Measurements from ENCODE around the gene SLC25A25.
"Not testable (repeated sequence)": the region's sequence is repeated elsewhere in the genome, so short reads cannot be mapped to it uniquely, and the experiment has no call there.

The SLC25A25 gene
- 27.4 to 106 (median 63.6) reads per million in 18 experiments for total RNA-seq

- peak; percentile 100 for DNase-seq
These were observed at the start of gene SLC25A25 for GRCh38 chr9:128067645-128068385. Gene SLC25A25, plus strand, starts transcription at chr9:128068232. Its CDS starts 88 bp downstream, at chr9:128068320.

GRCh38 chr9:128020692-128021091, 47.3 kb upstream of the SLC25A25 start:
- no peak for DNase-seq

GRCh38 chr9:128021098-128021497, 46.9 kb upstream of the SLC25A25 start:
- DNase-seq = peak; percentile 33 to 36

GRCh38 chr9:128022886-128023285, 45.1 kb upstream of the SLC25A25 start:
- DNase-seq = no peak

GRCh38 chr9:128023671-128024070, 44.4 kb upstream of the SLC25A25 start:
- DNase-seq = not testable (repeated sequence)

- no peak for DNase-seq
These were observed 43.2 kb upstream of the SLC25A25 start for GRCh38 chr9:128024761-128025308.

GRCh38 chr9:128025736-128026135, 42.3 kb upstream of the SLC25A25 start:
- DNase-seq = no peak

GRCh38 chr9:128026255-128026772, 41.7 kb upstream of the SLC25A25 start:
- no peak for DNase-seq

- DNase-seq = peak; percentile 54 to 71
These were observed 41.1 kb upstream of the SLC25A25 start for GRCh38 chr9:128026773-128027541.

- DNase-seq = no peak
These were observed 40.3 kb upstream of the SLC25A25 start for GRCh38 chr9:128027705-128028104.

GRCh38 chr9:128033609-128034008, 34.4 kb upstream of the SLC25A25 start:
- DNase-seq = no peak

- DNase-seq = peak; percentile 79 to 80
These were observed 33.0 kb upstream of the SLC25A25 start for GRCh38 chr9:128034821-128035652.

GRCh38 chr9:128036522-128036921, 31.5 kb upstream of the SLC25A25 start:
- not testable (repeated sequence) for DNase-seq

GRCh38 chr9:128040783-128041182, 27.2 kb upstream of the SLC25A25 start:
- DNase-seq = not testable (repeated sequence)

GRCh38 chr9:128042043-128042442, 26.0 kb upstream of the SLC25A25 start:
- no peak for DNase-seq

GRCh38 chr9:128043467-128043868, 24.6 kb upstream of the SLC25A25 start:
- DNase-seq = no peak

- DNase-seq = not testable (repeated sequence)
These were observed 22.6 kb upstream of the SLC25A25 start for GRCh38 chr9:128045409-128045808.

- peak in 1 of 2 donors; percentile 22 for DNase-seq
These were observed 22.2 kb upstream of the SLC25A25 start for GRCh38 chr9:128045831-128046230.

GRCh38 chr9:128047231-128047630, 20.8 kb upstream of the SLC25A25 start:
- peak in 1 of 2 donors; percentile 48 for DNase-seq

- no peak for DNase-seq
These were observed 19.4 kb upstream of the SLC25A25 start for GRCh38 chr9:128048663-128049062.

GRCh38 chr9:128049843-128050242, 18.2 kb upstream of the SLC25A25 start:
- DNase-seq = no peak
